ENCODE data around the gene SRPX. TPM values are rescaled to one million over a fixed set of nuclear protein-coding genes. Genes with fewer than 3 reads are reported as not detected.

The SRPX gene
- total and polyA plus RNA-seq, 10 of the 15 experiments (the other 5 are each of a cell fraction or from before 2014, with no cell fraction given) = 0.05 to 0.79 (median 0.23) TPM; not detected in 1

DNA sequence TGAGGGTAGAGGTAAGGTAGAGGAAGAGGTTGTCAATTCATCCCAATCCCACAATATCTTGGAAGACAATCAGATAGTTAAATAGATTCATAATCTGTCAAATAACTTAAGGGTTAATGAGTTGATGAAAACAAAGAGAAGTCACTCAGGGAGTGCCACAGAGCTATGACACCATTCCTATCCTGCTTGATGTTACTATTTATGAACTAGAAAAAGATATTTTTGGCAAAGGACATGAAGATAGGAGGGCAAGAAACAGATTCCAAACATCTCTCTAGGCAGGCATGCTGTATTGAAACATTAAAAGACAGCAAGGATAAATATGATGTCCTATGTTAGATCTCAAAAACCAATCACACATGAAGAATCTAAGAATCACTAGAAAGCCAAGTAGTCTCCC lies 3.5 kb upstream of the SRPX start:
- intact Hi-C loops (cut with micrococcal nuclease; ENCODE audit: unreplicated experiment) (no loop called here), in situ Hi-C loops (cut with MboI) (no loop called here)
- DNase-seq (ENCODE audit: low read depth, low spot score) = no peak
- H3K4me1 ChIP-seq (ENCODE audit: control insufficient read depth, insufficient read depth, low read length) = no peaks in the 10 kb centered on the region
- H3K27ac ChIP-seq (ENCODE audit: control insufficient read depth, insufficient read depth) = no peak overlapping the region
- no peak overlapping the region for H3K9ac ChIP-seq (ENCODE audit: control insufficient read depth, insufficient read depth, low read length)
- no peak for FAIRE-seq
- H4K20me1 ChIP-seq (ENCODE audit: control insufficient read depth, insufficient read depth) = no peaks in the 10 kb centered on the region
- no TSS peak for BruUV-seq (replicated peaks)
- ChIA-PET SMC1A (ENCODE audit: uncharacterized antibody, unreplicated experiment) (no interaction called here), CTCF (no interaction called here), RAD21 (ENCODE audit: unreplicated experiment) (no interaction called here), POLR2A (no interaction called here)
- H3K27me3 ChIP-seq (replicated peaks in 1 of 2; ENCODE audit: control insufficient read depth in 2 of 2, insufficient read depth in 2 of 2, low read length in 1 of 2) = peaks cover 0 to 5% of the 10 kb centered on the region in 2 experiments; a peak in 2 of 4 replicates
- no peaks in the 10 kb centered on the region for H3K9me3 ChIP-seq (replicated peaks; ENCODE audit: control insufficient read depth, insufficient read depth, low read length)
- no peak overlapping the region for H3K4me2 ChIP-seq (ENCODE audit: control insufficient read depth, insufficient read depth)
- H3K36me3 ChIP-seq (ENCODE audit: control insufficient read depth in 2 of 2, insufficient read depth in 2 of 2, low read length in 1 of 2) = no peaks in the 10 kb centered on the region
- H3K4me3 ChIP-seq = no peak overlapping the region
- H3K79me2 ChIP-seq (ENCODE audit: control insufficient read depth, insufficient read depth, low read length) = no peaks in the 10 kb centered on the region
- no peak for ATAC-seq
- no peak overlapping the region for H2AFZ ChIP-seq (ENCODE audit: control insufficient read depth, low read depth, low read length)
- TF ChIP-seq STAT1 (conservative IDR thresholded peaks at IDR 0.05) (no peak), RUNX3 (IDR thresholded peaks at IDR 0.05; ENCODE audit: low read length) (no peak), SMAD5 (IDR thresholded peaks at IDR 0.05; ENCODE audit: low read depth) (no peak), SIX5 (IDR thresholded peaks at IDR 0.05; ENCODE audit: low read depth, low read length, severe bottlenecking) (no peak), IRF5 (IDR thresholded peaks at IDR 0.05; ENCODE audit: borderline replicate concordance) (no peak), NKRF (conservative IDR thresholded peaks at IDR 0.05) (no peak), NRF1 (conservative IDR thresholded peaks at IDR 0.05; ENCODE audit: low read depth, low read length) (no peak), ATF2 (IDR thresholded peaks at IDR 0.05; ENCODE audit: low read length) (no peak), ZNF217 (IDR thresholded peaks at IDR 0.05) (no peak)
- TF ChIP-seq, protein P1, sequence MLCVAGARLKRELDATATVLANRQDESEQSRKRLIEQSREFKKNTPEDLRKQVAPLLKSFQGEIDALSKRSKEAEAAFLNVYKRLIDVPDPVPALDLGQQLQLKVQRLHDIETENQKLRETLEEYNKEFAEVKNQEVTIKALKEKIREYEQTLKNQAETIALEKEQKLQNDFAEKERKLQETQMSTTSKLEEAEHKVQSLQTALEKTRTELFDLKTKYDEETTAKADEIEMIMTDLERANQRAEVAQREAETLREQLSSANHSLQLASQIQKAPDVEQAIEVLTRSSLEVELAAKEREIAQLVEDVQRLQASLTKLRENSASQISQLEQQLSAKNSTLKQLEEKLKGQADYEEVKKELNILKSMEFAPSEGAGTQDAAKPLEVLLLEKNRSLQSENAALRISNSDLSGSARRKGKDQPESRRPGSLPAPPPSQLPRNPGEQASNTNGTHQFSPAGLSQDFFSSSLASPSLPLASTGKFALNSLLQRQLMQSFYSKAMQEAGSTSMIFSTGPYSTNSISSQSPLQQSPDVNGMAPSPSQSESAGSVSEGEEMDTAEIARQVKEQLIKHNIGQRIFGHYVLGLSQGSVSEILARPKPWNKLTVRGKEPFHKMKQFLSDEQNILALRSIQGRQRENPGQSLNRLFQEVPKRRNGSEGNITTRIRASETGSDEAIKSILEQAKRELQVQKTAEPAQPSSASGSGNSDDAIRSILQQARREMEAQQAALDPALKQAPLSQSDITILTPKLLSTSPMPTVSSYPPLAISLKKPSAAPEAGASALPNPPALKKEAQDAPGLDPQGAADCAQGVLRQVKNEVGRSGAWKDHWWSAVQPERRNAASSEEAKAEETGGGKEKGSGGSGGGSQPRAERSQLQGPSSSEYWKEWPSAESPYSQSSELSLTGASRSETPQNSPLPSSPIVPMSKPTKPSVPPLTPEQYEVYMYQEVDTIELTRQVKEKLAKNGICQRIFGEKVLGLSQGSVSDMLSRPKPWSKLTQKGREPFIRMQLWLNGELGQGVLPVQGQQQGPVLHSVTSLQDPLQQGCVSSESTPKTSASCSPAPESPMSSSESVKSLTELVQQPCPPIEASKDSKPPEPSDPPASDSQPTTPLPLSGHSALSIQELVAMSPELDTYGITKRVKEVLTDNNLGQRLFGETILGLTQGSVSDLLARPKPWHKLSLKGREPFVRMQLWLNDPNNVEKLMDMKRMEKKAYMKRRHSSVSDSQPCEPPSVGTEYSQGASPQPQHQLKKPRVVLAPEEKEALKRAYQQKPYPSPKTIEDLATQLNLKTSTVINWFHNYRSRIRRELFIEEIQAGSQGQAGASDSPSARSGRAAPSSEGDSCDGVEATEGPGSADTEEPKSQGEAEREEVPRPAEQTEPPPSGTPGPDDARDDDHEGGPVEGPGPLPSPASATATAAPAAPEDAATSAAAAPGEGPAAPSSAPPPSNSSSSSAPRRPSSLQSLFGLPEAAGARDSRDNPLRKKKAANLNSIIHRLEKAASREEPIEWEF (IDR thresholded peaks at IDR 0.05; ENCODE audit: insufficient replicate concordance, low read depth, low read length) = no peak
- TF ChIP-seq, protein P2, sequence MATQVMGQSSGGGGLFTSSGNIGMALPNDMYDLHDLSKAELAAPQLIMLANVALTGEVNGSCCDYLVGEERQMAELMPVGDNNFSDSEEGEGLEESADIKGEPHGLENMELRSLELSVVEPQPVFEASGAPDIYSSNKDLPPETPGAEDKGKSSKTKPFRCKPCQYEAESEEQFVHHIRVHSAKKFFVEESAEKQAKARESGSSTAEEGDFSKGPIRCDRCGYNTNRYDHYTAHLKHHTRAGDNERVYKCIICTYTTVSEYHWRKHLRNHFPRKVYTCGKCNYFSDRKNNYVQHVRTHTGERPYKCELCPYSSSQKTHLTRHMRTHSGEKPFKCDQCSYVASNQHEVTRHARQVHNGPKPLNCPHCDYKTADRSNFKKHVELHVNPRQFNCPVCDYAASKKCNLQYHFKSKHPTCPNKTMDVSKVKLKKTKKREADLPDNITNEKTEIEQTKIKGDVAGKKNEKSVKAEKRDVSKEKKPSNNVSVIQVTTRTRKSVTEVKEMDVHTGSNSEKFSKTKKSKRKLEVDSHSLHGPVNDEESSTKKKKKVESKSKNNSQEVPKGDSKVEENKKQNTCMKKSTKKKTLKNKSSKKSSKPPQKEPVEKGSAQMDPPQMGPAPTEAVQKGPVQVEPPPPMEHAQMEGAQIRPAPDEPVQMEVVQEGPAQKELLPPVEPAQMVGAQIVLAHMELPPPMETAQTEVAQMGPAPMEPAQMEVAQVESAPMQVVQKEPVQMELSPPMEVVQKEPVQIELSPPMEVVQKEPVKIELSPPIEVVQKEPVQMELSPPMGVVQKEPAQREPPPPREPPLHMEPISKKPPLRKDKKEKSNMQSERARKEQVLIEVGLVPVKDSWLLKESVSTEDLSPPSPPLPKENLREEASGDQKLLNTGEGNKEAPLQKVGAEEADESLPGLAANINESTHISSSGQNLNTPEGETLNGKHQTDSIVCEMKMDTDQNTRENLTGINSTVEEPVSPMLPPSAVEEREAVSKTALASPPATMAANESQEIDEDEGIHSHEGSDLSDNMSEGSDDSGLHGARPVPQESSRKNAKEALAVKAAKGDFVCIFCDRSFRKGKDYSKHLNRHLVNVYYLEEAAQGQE (IDR thresholded peaks at IDR 0.05; ENCODE audit: low read depth, low read length) = no peak

All from GM12878 (cell line).